C4-2B (cell line): ENCODE results near the gene POU6F2.

Source experiments
- CTCF ChIP-seq: fragments of 450-650 bp; conservative IDR thresholded peaks from 2 replicates; pipeline ENCODE4 v1.5.1; 2017; ENCODE audit warnings: mild to moderate bottlenecking
- ZFX ChIP-seq: fragments of 450-650 bp; IDR thresholded peaks from 2 replicates; pipeline ENCODE4 v1.6.1; 2017

- TF ChIP-seq CTCF, result no peak
- TF ChIP-seq ZFX, result no peak
These were observed 322.6 kb downstream of the POU6F2 start for GRCh38 chr7:39300276-39300675.
